ENCODE results near the gene VCX.
"Not testable (repeated sequence)": the region's sequence is repeated elsewhere in the genome, so short reads cannot be mapped to it uniquely, and the experiment has no call there.

VCX gene

GRCh38 chrX:7842871-7843270, at the start of gene VCX:
Gene VCX, plus strand, starts transcription at chrX:7843171. Its CDS starts 33 bp downstream, at chrX:7843204.
- DNase-seq, result not testable (repeated sequence)

GRCh38 chrX:7798327-7798726, 44.6 kb upstream of the VCX start:
- no peak for DNase-seq

GRCh38 chrX:7801711-7802110, 41.3 kb upstream of the VCX start:
- no peak for DNase-seq

GRCh38 chrX:7815166-7815805, 27.7 kb upstream of the VCX start:
- no peak for DNase-seq

GRCh38 chrX:7828594-7828993, 14.4 kb upstream of the VCX start:
- no peak for DNase-seq

- no peak for DNase-seq
Observed at GRCh38 chrX:7841084-7841805, 1.7 kb upstream of the VCX start.

GRCh38 chrX:7852166-7852565, 9.2 kb downstream of the VCX start:
- DNase-seq, result no peak

- DNase-seq, result no peak
Observed at GRCh38 chrX:7872042-7872441, 29.1 kb downstream of the VCX start.

- DNase-seq, result no peak
Observed at GRCh38 chrX:7876957-7877356, 34.0 kb downstream of the VCX start.

GRCh38 chrX:7889135-7889534, 46.2 kb downstream of the VCX start:
- no peak for DNase-seq

- no peak for DNase-seq
Observed at GRCh38 chrX:7889680-7890079, 46.7 kb downstream of the VCX start.

GRCh38 chrX:7891928-7892327, 49.0 kb downstream of the VCX start:
- DNase-seq, result no peak
